ENCODE measurements around the gene C3orf22. TPM values are rescaled to one million over a fixed set of nuclear protein-coding genes. Genes with fewer than 3 reads are reported as not detected.

Gene C3orf22
- total RNA-seq, 1 donor from 2014 or later: not detected

GRCh38 chr3:126546013-126546412 is 12.7 kb downstream of the C3orf22 start:
- ChIA-PET POLR2A (no interaction called here), CTCF (no interaction called here)
- TF ChIP-seq, protein P1, sequence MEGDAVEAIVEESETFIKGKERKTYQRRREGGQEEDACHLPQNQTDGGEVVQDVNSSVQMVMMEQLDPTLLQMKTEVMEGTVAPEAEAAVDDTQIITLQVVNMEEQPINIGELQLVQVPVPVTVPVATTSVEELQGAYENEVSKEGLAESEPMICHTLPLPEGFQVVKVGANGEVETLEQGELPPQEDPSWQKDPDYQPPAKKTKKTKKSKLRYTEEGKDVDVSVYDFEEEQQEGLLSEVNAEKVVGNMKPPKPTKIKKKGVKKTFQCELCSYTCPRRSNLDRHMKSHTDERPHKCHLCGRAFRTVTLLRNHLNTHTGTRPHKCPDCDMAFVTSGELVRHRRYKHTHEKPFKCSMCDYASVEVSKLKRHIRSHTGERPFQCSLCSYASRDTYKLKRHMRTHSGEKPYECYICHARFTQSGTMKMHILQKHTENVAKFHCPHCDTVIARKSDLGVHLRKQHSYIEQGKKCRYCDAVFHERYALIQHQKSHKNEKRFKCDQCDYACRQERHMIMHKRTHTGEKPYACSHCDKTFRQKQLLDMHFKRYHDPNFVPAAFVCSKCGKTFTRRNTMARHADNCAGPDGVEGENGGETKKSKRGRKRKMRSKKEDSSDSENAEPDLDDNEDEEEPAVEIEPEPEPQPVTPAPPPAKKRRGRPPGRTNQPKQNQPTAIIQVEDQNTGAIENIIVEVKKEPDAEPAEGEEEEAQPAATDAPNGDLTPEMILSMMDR (IDR thresholded peaks at IDR 0.05): no peak
- DNase-seq (peak; percentile 11), ATAC-seq (ENCODE audit: low read depth) (no peak)
- Mint-ChIP-seq H3K27ac (no peak overlapping the region), H3K4me1 (no peaks in the 10 kb centered on the region), H3K4me3 (no peak overlapping the region), H3K36me3 (ENCODE audit: low read depth) (no peaks in the 10 kb centered on the region), H3K27me3 (peaks cover 8% of the 10 kb centered on the region), H3K9me3 (no peaks in the 10 kb centered on the region)
- intact Hi-C loops (cut with micrococcal nuclease): no loop called here

- TF ChIP-seq, protein P1 (IDR thresholded peaks at IDR 0.05): no peak
- Mint-ChIP-seq H3K27me3 (peaks cover 4% of the 10 kb centered on the region), H3K27ac (no peak overlapping the region), H3K4me3 (no peak overlapping the region), H3K4me1 (no peaks in the 10 kb centered on the region), H3K9me3 (no peaks in the 10 kb centered on the region), H3K36me3 (ENCODE audit: low read depth) (no peaks in the 10 kb centered on the region)
- DNase-seq: peak; percentile 3
- intact Hi-C loops (cut with micrococcal nuclease): no loop called here
- no peak for ATAC-seq (ENCODE audit: low read depth)
- ChIA-PET POLR2A (no interaction called here), CTCF (no interaction called here)
These were observed 13.2 kb downstream of the C3orf22 start for GRCh38 chr3:126545544-126545943.

DNA sequence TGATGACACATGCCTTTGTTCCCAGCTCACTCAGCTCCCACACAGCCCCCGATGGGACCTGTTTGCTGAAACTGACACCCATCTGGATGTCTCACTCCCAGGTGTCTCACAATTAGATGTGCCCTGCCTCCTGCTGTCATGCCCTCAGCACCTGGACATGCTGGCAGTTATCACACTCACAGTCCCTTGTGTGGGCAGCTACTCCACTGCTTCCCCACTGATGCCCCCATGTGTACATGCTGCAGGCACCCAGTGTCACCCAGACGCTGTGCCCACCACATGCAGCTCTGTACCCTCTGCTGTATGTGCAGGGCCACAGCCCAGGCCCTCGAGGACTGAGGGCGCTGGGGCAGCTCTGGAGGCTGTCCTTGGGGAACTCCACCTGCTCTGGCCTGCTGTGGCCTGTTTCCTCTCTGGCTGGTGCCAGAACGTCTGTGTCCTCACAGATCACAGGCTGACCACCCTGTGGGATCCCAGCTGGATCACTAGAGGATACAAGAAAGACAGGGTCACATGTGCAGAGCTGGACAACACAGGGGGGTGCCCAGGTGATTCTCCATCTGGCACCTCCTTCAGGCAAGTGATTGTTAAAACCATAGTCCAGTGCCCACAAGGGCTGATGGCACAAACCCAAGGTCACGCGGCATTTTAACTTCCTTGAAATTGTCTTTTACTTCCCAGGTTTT is 14.0 kb downstream of the C3orf22 start:
- H3K4me3 Mint-ChIP-seq: no peak overlapping the region
- ChIA-PET CTCF (no interaction called here), POLR2A (no interaction called here)
- no peak for ATAC-seq (ENCODE audit: low read depth)
- no peaks in the 10 kb centered on the region for H3K9me3 Mint-ChIP-seq
- DNase-seq: peak; percentile 4
- TF ChIP-seq, protein P1 (IDR thresholded peaks at IDR 0.05): no peak
- H3K36me3 Mint-ChIP-seq (ENCODE audit: low read depth): no peaks in the 10 kb centered on the region
- H3K27ac Mint-ChIP-seq: no peak overlapping the region
- no peaks in the 10 kb centered on the region for H3K27me3 Mint-ChIP-seq
- intact Hi-C loops (cut with micrococcal nuclease): no loop called here
- no peaks in the 10 kb centered on the region for H3K4me1 Mint-ChIP-seq

DNA sequence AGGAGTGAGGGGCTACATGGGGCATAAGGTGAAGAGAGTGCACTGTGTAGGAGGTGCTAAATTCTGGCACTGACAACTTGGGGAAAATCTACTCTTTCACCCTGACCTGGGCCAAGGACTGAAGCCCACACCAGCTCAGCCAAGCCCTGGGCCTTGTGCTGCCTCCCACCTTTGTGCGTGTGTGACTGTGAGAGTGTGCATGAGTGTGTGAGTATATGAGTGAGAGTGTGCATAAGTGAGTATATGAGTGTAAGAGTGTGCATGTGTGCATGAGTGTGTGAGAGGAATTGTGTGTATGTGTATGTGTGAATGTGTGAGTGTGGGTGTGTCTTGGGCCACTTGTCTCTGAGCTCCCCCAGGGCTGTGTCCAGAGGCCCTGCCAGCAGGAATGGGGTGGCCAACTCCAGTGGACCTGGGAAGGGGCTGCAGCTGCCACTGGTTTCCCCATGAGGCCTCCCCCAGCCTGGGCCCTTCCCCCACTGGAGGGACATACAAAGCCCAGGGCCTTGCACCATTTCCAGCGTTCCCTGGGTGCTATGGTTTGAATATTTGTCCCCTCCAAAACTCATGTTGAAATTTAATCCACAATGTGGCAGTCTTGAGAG is 15.2 kb downstream of the C3orf22 start:
- TF ChIP-seq, protein P1 (IDR thresholded peaks at IDR 0.05): no peak
- H3K27me3 Mint-ChIP-seq: no peaks in the 10 kb centered on the region
- H3K36me3 Mint-ChIP-seq (ENCODE audit: low read depth): no peaks in the 10 kb centered on the region
- DNase-seq (no peak), ATAC-seq (ENCODE audit: low read depth) (no peak)
- H3K9me3 Mint-ChIP-seq: no peaks in the 10 kb centered on the region
- ChIA-PET CTCF (no interaction called here), POLR2A (no interaction called here)
- no peak overlapping the region for H3K4me3 Mint-ChIP-seq
- no peak overlapping the region for H3K27ac Mint-ChIP-seq
- no peaks in the 10 kb centered on the region for H3K4me1 Mint-ChIP-seq
- intact Hi-C loops (cut with micrococcal nuclease): no loop called here

- ATAC-seq (ENCODE audit: low read depth) (no peak), DNase-seq (peak; percentile 9)
- H3K36me3 Mint-ChIP-seq (ENCODE audit: low read depth): no peaks in the 10 kb centered on the region
- H3K4me1 Mint-ChIP-seq: no peaks in the 10 kb centered on the region
- ChIA-PET POLR2A (no interaction called here), CTCF (no interaction called here)
- H3K27me3 Mint-ChIP-seq: no peaks in the 10 kb centered on the region
- no peak overlapping the region for H3K4me3 Mint-ChIP-seq
- intact Hi-C loops (cut with micrococcal nuclease): no loop called here
- H3K27ac Mint-ChIP-seq: no peak overlapping the region
- H3K9me3 Mint-ChIP-seq: no peaks in the 10 kb centered on the region
- TF ChIP-seq, protein P1 (IDR thresholded peaks at IDR 0.05): no peak
These were observed 16.1 kb downstream of the C3orf22 start for GRCh38 chr3:126542340-126543241.
